NB4 (cell line): Measurements from ENCODE around the gene RRBP1.

ENCODE experiments used
- DNase-seq: peaks from one replicate; pipeline ENCODE4 v3.0.0; 2010; ENCODE audit warnings: low read depth
- H3K4me3 ChIP-seq: one replicate; pipeline ENCODE4 v1.5.1; 2011; ENCODE audit warnings: mild to moderate bottlenecking, low read depth, low read length, moderate library complexity
- CTCF ChIP-seq: IDR thresholded peaks from one replicate; pipeline ENCODE4 v1.5.1; 2012; ENCODE audit warnings: low read depth, low read length
- MAX ChIP-seq: IDR thresholded peaks from 2 replicates; pipeline ENCODE4 v1.6.1; 2011; ENCODE audit warnings: low read depth, low read length
- MYC ChIP-seq: IDR thresholded peaks from 2 replicates; pipeline ENCODE4 v1.6.1; 2011; ENCODE audit warnings: low read depth, low read length
- POLR2A ChIP-seq: IDR thresholded peaks from 2 replicates; pipeline ENCODE4 v1.6.1; 2011; ENCODE audit warnings: mild to moderate bottlenecking; ENCODE audit not compliant: insufficient read length; ENCODE audit errors: extremely low read depth

RRBP1 gene

GRCh38 chr20:17697171-17697570 is 15.1 kb upstream of the RRBP1 start:
- H3K4me3 ChIP-seq = no peak overlapping the region
- DNase-seq = no peak
- no peak for TF ChIP-seq POLR2A
- no peak for TF ChIP-seq MAX
- no peak for TF ChIP-seq CTCF
- no peak for TF ChIP-seq MYC

GRCh38 chr20:17696287-17696686 is 14.2 kb upstream of the RRBP1 start:
- DNase-seq = no peak
- H3K4me3 ChIP-seq = no peak overlapping the region
- TF ChIP-seq MAX (no peak), POLR2A (no peak), CTCF (no peak), MYC (no peak)

GRCh38 chr20:17694767-17695166 is 12.7 kb upstream of the RRBP1 start:
- TF ChIP-seq MYC = no peak
- TF ChIP-seq CTCF = no peak
- no peak for TF ChIP-seq MAX
- no peak for TF ChIP-seq POLR2A
- peak; percentile 12 for DNase-seq
- H3K4me3 ChIP-seq = no peak overlapping the region

- no peak overlapping the region for H3K4me3 ChIP-seq
- TF ChIP-seq POLR2A = no peak
- no peak for TF ChIP-seq CTCF
- no peak for TF ChIP-seq MAX
- no peak for TF ChIP-seq MYC
- no peak for DNase-seq
These were observed 11.5 kb upstream of the RRBP1 start for GRCh38 chr20:17693444-17694001.

- no peak for DNase-seq
- TF ChIP-seq CTCF (no peak), MYC (no peak), MAX (no peak), POLR2A (no peak)
- H3K4me3 ChIP-seq = no peak overlapping the region
These were observed 9.7 kb upstream of the RRBP1 start for GRCh38 chr20:17691758-17692157.

- TF ChIP-seq POLR2A (no peak), MYC (no peak), CTCF (no peak), MAX (no peak)
- H3K4me3 ChIP-seq = no peak overlapping the region
- DNase-seq = no peak
These were observed 8.1 kb upstream of the RRBP1 start for GRCh38 chr20:17690144-17690543.
